GM21576 (cell line): Measurements from ENCODE around the gene FARP1.
"Not testable (repeated sequence)": the region's sequence is repeated elsewhere in the genome, so short reads cannot be mapped to it uniquely, and the experiment has no call there.

Source experiments
- ATAC-seq: cut with Tn5 transposase; IDR thresholded peaks from one replicate; pipeline ENCODE4 v1.9.1; 2021; ENCODE audit warnings: mild to moderate bottlenecking, moderate library complexity; ENCODE audit not compliant: unreplicated experiment

FARP1 gene

GRCh38 chr13:98411617-98412265 is 268.8 kb downstream of the FARP1 start:
- ATAC-seq = no peak

GRCh38 chr13:98413278-98413677 is 270.4 kb downstream of the FARP1 start:
- not testable (repeated sequence) for ATAC-seq

GRCh38 chr13:98413796-98414195 is 270.9 kb downstream of the FARP1 start:
- no peak for ATAC-seq

GRCh38 chr13:98415326-98416070 is 272.6 kb downstream of the FARP1 start:
- no peak for ATAC-seq

- no peak for ATAC-seq
Measured at GRCh38 chr13:98416408-98416807, 273.5 kb downstream of the FARP1 start.

GRCh38 chr13:98419786-98420553 is 277.1 kb downstream of the FARP1 start:
- no peak for ATAC-seq

- ATAC-seq = no peak
Measured at GRCh38 chr13:98420554-98421175, 277.8 kb downstream of the FARP1 start.

GRCh38 chr13:98422046-98422445 is 279.2 kb downstream of the FARP1 start:
- ATAC-seq = no peak

GRCh38 chr13:98423417-98423816 is 280.5 kb downstream of the FARP1 start:
- ATAC-seq = no peak

GRCh38 chr13:98427331-98427995 is 284.6 kb downstream of the FARP1 start:
- no peak for ATAC-seq

- no peak for ATAC-seq
Measured at GRCh38 chr13:98428256-98428966, 285.5 kb downstream of the FARP1 start.

- no peak for ATAC-seq
Measured at GRCh38 chr13:98429081-98429480, 286.2 kb downstream of the FARP1 start.

GRCh38 chr13:98429531-98429930 is 286.6 kb downstream of the FARP1 start:
- no peak for ATAC-seq

- no peak for ATAC-seq
Measured at GRCh38 chr13:98429977-98430736, 287.3 kb downstream of the FARP1 start.

GRCh38 chr13:98432638-98433037 is 289.7 kb downstream of the FARP1 start:
- no peak for ATAC-seq

- no peak for ATAC-seq
Measured at GRCh38 chr13:98433654-98434053, 290.8 kb downstream of the FARP1 start.

GRCh38 chr13:98434060-98434459 is 291.2 kb downstream of the FARP1 start:
- ATAC-seq = no peak

- no peak for ATAC-seq
Measured at GRCh38 chr13:98435376-98435775, 292.5 kb downstream of the FARP1 start.

- no peak for ATAC-seq
Measured at GRCh38 chr13:98436233-98436910, 293.5 kb downstream of the FARP1 start.
